ENCODE measurements around the gene GRIA3.
A peak's percentile ranks its signal among the peaks of the same experiment; 100 is the strongest.

GRIA3 gene

GRCh38 chrX:123313486-123313885, 129.4 kb downstream of the GRIA3 start:
- no peak overlapping the region for H3K27ac ChIP-seq
- TF ChIP-seq CTCF (IDR thresholded peaks at IDR 0.05) (no peak), ZFX (IDR thresholded peaks at IDR 0.05; ENCODE audit: borderline replicate concordance) (no peak)

GRCh38 chrX:123320622-123321021, 136.5 kb downstream of the GRIA3 start:
- TF ChIP-seq ZFX (IDR thresholded peaks at IDR 0.05; ENCODE audit: borderline replicate concordance), result no peak
- TF ChIP-seq CTCF (IDR thresholded peaks at IDR 0.05), result no peak
- no peak overlapping the region for H3K27ac ChIP-seq

- TF ChIP-seq CTCF (IDR thresholded peaks at IDR 0.05), result no peak
- TF ChIP-seq ZFX (IDR thresholded peaks at IDR 0.05; ENCODE audit: borderline replicate concordance), result no peak
- no peak overlapping the region for H3K27ac ChIP-seq
Measured at GRCh38 chrX:123322536-123322935, 138.5 kb downstream of the GRIA3 start.

GRCh38 chrX:123324625-123325024, 140.5 kb downstream of the GRIA3 start:
- TF ChIP-seq CTCF (IDR thresholded peaks at IDR 0.05) (no peak), ZFX (IDR thresholded peaks at IDR 0.05; ENCODE audit: borderline replicate concordance) (no peak)
- no peak overlapping the region for H3K27ac ChIP-seq

GRCh38 chrX:123330229-123330942, 146.3 kb downstream of the GRIA3 start:
- H3K27ac ChIP-seq, result peak overlapping the region; percentile 23; the same call in 1 of the 2 replicates
- TF ChIP-seq CTCF (IDR thresholded peaks at IDR 0.05) (no peak), ZFX (IDR thresholded peaks at IDR 0.05; ENCODE audit: borderline replicate concordance) (no peak)

GRCh38 chrX:123331349-123331748, 147.3 kb downstream of the GRIA3 start:
- TF ChIP-seq CTCF (IDR thresholded peaks at IDR 0.05) (no peak), ZFX (IDR thresholded peaks at IDR 0.05; ENCODE audit: borderline replicate concordance) (no peak)
- no peak overlapping the region for H3K27ac ChIP-seq

GRCh38 chrX:123331859-123332258, 147.8 kb downstream of the GRIA3 start:
- H3K27ac ChIP-seq, result no peak overlapping the region
- TF ChIP-seq CTCF (IDR thresholded peaks at IDR 0.05) (no peak), ZFX (IDR thresholded peaks at IDR 0.05; ENCODE audit: borderline replicate concordance) (no peak)
